ENCODE data around the gene DEPDC7. TPM values are rescaled to one million over a fixed set of nuclear protein-coding genes. Genes with fewer than 3 reads are reported as not detected.

The DEPDC7 gene
- total and polyA plus RNA-seq, 2 of the 13 experiments (the other 11 are each of a cell fraction or from before 2014, with no cell fraction given) = 17.3 to 33.3 TPM

DNA sequence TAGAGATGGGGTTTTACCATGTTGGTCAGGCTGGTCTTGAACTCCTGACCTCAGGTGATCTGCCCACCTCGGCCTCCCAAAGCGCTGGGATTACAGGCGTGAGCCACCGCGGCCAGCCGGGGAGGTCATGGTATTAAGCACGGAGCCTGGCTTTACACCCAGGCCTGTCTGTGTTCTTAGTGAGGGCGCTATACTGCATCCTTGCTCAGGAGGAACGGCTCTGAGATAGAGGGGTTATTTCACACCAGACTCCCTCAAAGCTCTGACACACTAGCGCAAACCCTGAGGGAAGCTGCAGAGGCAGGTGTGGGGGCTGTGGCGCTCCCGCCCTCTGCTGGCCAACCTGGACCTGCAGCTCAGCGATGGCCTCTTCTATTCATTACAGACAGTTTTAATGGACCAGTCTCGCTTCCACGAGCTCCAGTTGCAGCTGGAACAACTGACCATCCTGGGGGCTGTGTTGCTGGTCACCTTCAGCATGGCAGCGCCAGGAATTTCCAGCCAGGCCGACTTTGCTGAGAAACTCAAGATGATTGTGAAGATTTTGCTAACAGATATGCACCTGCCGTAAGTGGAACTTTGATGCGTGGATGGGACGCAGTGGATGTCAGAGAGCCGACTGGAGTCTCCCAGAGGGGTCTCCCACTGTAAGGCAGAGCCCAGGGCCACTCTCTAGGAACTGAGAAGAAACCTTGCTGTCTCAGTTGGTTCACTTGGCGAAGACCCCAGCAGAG, 49.9 kb downstream of the DEPDC7 start (continued):
- TF ChIP-seq, protein P1, sequence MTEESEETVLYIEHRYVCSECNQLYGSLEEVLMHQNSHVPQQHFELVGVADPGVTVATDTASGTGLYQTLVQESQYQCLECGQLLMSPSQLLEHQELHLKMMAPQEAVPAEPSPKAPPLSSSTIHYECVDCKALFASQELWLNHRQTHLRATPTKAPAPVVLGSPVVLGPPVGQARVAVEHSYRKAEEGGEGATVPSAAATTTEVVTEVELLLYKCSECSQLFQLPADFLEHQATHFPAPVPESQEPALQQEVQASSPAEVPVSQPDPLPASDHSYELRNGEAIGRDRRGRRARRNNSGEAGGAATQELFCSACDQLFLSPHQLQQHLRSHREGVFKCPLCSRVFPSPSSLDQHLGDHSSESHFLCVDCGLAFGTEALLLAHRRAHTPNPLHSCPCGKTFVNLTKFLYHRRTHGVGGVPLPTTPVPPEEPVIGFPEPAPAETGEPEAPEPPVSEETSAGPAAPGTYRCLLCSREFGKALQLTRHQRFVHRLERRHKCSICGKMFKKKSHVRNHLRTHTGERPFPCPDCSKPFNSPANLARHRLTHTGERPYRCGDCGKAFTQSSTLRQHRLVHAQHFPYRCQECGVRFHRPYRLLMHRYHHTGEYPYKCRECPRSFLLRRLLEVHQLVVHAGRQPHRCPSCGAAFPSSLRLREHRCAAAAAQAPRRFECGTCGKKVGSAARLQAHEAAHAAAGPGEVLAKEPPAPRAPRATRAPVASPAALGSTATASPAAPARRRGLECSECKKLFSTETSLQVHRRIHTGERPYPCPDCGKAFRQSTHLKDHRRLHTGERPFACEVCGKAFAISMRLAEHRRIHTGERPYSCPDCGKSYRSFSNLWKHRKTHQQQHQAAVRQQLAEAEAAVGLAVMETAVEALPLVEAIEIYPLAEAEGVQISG (CRISPR knock-in tag; IDR thresholded peaks at IDR 0.05) = peak; percentile 61
- TF ChIP-seq THAP11 (CRISPR knock-in tag; IDR thresholded peaks at IDR 0.05) (0 out of 2 replicates have a peak, but pooled peaks have one; percentile 31), MAFF (IDR thresholded peaks at IDR 0.05; ENCODE audit: low read depth, low read length) (no peak), PHF5A (CRISPR knock-in tag; IDR thresholded peaks at IDR 0.05; ENCODE audit: low read depth, unreplicated experiment) (peak; percentile 43), RXRB (CRISPR knock-in tag; IDR thresholded peaks at IDR 0.05; ENCODE audit: borderline replicate concordance) (peak; percentile 42; the same call in 1 of the 2 replicates), SAP130 (CRISPR knock-in tag; IDR thresholded peaks at IDR 0.05; ENCODE audit: low read depth) (peak; percentile 23; the same call in 1 of the 2 replicates), ZNF780A (CRISPR knock-in tag; IDR thresholded peaks at IDR 0.05) (no peak), ZFP91 (CRISPR knock-in tag; IDR thresholded peaks at IDR 0.05; ENCODE audit: borderline replicate concordance) (peak; percentile 56), FOXP4 (CRISPR knock-in tag; IDR thresholded peaks at IDR 0.05) (no peak), CTCF (CRISPR knock-in tag; IDR thresholded peaks at IDR 0.05) (peak; percentile 96)
- TF ChIP-seq, protein P2, sequence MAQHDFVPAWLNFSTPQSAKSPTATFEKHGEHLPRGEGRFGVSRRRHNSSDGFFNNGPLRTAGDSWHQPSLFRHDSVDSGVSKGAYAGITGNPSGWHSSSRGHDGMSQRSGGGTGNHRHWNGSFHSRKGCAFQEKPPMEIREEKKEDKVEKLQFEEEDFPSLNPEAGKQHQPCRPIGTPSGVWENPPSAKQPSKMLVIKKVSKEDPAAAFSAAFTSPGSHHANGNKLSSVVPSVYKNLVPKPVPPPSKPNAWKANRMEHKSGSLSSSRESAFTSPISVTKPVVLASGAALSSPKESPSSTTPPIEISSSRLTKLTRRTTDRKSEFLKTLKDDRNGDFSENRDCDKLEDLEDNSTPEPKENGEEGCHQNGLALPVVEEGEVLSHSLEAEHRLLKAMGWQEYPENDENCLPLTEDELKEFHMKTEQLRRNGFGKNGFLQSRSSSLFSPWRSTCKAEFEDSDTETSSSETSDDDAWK (CRISPR knock-in tag; IDR thresholded peaks at IDR 0.05) = no peak
- TF ChIP-seq, protein P3, sequence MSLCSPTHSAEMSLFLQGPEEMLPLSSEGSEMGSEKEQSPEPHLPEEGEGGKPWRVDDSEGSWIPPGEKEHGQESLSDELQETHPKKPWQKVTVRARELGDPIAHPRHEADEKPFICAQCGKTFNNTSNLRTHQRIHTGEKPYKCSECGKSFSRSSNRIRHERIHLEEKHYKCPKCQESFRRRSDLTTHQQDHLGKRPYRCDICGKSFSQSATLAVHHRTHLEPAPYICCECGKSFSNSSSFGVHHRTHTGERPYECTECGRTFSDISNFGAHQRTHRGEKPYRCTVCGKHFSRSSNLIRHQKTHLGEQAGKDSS (CRISPR knock-in tag; IDR thresholded peaks at IDR 0.05; ENCODE audit: borderline replicate concordance, low read depth) = 0 out of 2 replicates have a peak, but pooled peaks have one; percentile 51
- TF ChIP-seq, protein P4, sequence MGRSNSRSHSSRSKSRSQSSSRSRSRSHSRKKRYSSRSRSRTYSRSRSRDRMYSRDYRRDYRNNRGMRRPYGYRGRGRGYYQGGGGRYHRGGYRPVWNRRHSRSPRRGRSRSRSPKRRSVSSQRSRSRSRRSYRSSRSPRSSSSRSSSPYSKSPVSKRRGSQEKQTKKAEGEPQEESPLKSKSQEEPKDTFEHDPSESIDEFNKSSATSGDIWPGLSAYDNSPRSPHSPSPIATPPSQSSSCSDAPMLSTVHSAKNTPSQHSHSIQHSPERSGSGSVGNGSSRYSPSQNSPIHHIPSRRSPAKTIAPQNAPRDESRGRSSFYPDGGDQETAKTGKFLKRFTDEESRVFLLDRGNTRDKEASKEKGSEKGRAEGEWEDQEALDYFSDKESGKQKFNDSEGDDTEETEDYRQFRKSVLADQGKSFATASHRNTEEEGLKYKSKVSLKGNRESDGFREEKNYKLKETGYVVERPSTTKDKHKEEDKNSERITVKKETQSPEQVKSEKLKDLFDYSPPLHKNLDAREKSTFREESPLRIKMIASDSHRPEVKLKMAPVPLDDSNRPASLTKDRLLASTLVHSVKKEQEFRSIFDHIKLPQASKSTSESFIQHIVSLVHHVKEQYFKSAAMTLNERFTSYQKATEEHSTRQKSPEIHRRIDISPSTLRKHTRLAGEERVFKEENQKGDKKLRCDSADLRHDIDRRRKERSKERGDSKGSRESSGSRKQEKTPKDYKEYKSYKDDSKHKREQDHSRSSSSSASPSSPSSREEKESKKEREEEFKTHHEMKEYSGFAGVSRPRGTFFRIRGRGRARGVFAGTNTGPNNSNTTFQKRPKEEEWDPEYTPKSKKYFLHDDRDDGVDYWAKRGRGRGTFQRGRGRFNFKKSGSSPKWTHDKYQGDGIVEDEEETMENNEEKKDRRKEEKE (IDR thresholded peaks at IDR 0.05) = no peak
